Activated T-cell treated with anti-CD3 and anti-CD28 coated beads, Interleukin-2, amount 50 U/mL, for 72 hours (primary cell): Measurements from ENCODE around the gene EPHB1. TPM values are rescaled to one million over a fixed set of nuclear protein-coding genes. Genes with fewer than 3 reads are reported as not detected.

Source experiments
- ATAC-seq, 2 donors: fragments of 150-1000 bp; cut with Tn5 transposase; replicated peaks in 1 of 2; 2 replicates each; pipeline ENCODE4 v1.10.0; 2021; ENCODE audit warnings: moderate library complexity in 2 of 2, mild to moderate bottlenecking in 1 of 2
- DNase-seq, 2 donors: peaks; one replicate each; pipeline ENCODE4 v3.0.0; 2021 to 2022; ENCODE audit warnings: mixed read lengths in 1 of 2
- H3K27ac Mint-ChIP-seq: one replicate; pipeline ENCODE4 v1.8.0; 2022; ENCODE audit warnings: mild to moderate bottlenecking, moderate library complexity, mixed read lengths
- H3K27me3 Mint-ChIP-seq: one replicate; pipeline ENCODE4 v1.8.0; 2022; ENCODE audit warnings: low read depth, mixed read lengths
- H3K36me3 Mint-ChIP-seq, 2 donors: one replicate each; pipeline ENCODE4 v1.8.0; 2022; ENCODE audit warnings: mixed read lengths in 2 of 2, mild to moderate bottlenecking in 1 of 2; ENCODE audit not compliant: insufficient read depth in 2 of 2
- H3K4me1 Mint-ChIP-seq: one replicate; pipeline ENCODE4 v1.8.0; 2022; ENCODE audit warnings: low read depth, mixed read lengths
- H3K4me3 Mint-ChIP-seq, 2 donors: one replicate each; pipeline ENCODE4 v1.8.0; 2022; ENCODE audit warnings: mild to moderate bottlenecking in 2 of 2, mixed read lengths in 2 of 2, moderate library complexity in 2 of 2
- H3K9me3 Mint-ChIP-seq, 2 donors: one replicate each; pipeline ENCODE4 v1.8.0; 2022; ENCODE audit warnings: mixed read lengths in 2 of 2
- total RNA-seq, 2 donors: library from RNA; stranded (reverse); gene quantifications; one replicate each; pipeline ENCODE4 v1.2.3, GENCODE V29; 2022

Gene EPHB1
- total RNA-seq, 2 donors from 2014 or later = 0.43 to 1.3 TPM

GRCh38 chr3:134887536-134887935, 92.5 kb downstream of the EPHB1 start:
- H3K27ac Mint-ChIP-seq = no peak overlapping the region
- peaks cover 2% of the 10 kb centered on the region in 2 donors for H3K9me3 Mint-ChIP-seq
- H3K4me1 Mint-ChIP-seq = peaks cover 7% of the 10 kb centered on the region
- DNase-seq = no peak
- ATAC-seq = no peak
- no peak overlapping the region for H3K4me3 Mint-ChIP-seq
- H3K36me3 Mint-ChIP-seq = no peaks in the 10 kb centered on the region
- no peaks in the 10 kb centered on the region for H3K27me3 Mint-ChIP-seq

- Mint-ChIP-seq H3K27me3 (peaks cover 7% of the 10 kb centered on the region), H3K9me3 (peaks cover 2% of the 10 kb centered on the region in 2 donors), H3K4me1 (no peaks in the 10 kb centered on the region), H3K36me3 (no peaks in the 10 kb centered on the region), H3K27ac (no peak overlapping the region), H3K4me3 (no peak overlapping the region)
- ATAC-seq (no peak), DNase-seq (no peak)
Measured at GRCh38 chr3:134892326-134892725, 97.3 kb downstream of the EPHB1 start.

DNA sequence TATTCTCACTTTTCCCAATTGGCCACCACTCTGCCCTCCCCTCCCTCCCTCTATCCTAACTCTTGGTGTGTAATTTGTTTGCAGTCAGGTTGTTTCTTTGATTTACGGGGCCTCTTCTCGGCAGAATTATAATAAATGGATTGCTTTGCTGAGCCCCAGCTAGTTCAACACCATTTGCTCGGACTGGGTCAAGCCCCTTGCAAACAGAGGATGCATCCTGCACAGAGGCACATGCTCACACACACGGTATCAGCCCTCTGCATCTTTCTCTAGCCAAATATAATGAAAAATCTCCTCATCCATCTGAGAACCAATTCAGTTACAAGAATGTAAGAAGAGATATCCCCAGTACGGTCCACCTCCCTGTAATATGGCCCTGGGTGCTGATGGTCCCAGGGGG, 97.7 kb downstream of the EPHB1 start:
- peaks cover 7% of the 10 kb centered on the region for H3K27me3 Mint-ChIP-seq
- no peak overlapping the region for H3K27ac Mint-ChIP-seq
- no peak for DNase-seq
- peaks cover 2% of the 10 kb centered on the region in 2 donors for H3K9me3 Mint-ChIP-seq
- H3K36me3 Mint-ChIP-seq = no peaks in the 10 kb centered on the region
- no peak overlapping the region for H3K4me3 Mint-ChIP-seq
- H3K4me1 Mint-ChIP-seq = no peaks in the 10 kb centered on the region
- no peak for ATAC-seq

DNA sequence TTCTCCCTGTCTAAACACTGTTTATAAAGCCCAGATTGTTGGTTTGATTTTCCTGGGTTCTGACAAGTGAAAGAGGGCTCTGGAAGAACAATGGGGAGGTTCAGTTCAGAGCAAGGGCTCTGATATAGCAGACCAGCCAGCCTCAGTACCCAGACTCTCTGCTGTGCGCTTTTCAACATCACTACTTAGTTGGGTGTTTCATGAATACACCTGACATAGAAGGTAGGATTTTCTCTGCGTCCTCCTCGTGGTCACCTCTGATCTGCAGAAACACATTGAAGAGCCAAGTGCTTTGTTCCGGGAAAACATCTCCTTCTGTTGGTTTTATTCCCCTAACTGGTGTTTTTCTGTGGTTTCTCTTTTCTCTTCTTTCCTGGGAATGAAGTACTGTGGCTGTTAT, 99.5 kb downstream of the EPHB1 start:
- peaks cover 7% of the 10 kb centered on the region for H3K27me3 Mint-ChIP-seq
- H3K27ac Mint-ChIP-seq = no peak overlapping the region
- no peak for DNase-seq
- no peaks in the 10 kb centered on the region for H3K4me1 Mint-ChIP-seq
- ATAC-seq = no peak
- no peaks in the 10 kb centered on the region for H3K36me3 Mint-ChIP-seq
- no peak overlapping the region for H3K4me3 Mint-ChIP-seq
- H3K9me3 Mint-ChIP-seq = peaks cover 0 to 2% of the 10 kb centered on the region in 2 donors

DNA sequence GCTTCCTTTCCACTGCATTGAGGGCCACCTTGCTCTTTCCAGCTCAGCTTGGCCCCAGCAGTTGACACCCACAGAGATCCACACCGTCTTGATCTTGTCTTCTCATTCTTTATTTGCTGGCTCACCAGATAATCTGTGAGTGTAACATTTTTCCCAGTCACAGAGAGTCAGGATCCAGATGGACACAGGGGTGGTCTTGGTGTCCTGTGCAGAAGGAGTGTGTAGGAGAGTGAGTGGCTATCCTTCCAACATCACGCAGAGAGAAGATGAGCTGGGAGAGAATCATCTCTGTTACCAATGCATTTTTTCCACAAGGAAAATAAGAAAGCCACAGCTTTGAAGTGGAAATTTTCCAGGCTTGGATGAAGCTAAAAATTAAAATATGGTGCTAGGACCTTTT, 100.1 kb downstream of the EPHB1 start:
- H3K9me3 Mint-ChIP-seq = peaks cover 0 to 2% of the 10 kb centered on the region in 2 donors
- DNase-seq (no peak), ATAC-seq (no peak)
- no peaks in the 10 kb centered on the region for H3K4me1 Mint-ChIP-seq
- H3K27me3 Mint-ChIP-seq = peaks cover 7% of the 10 kb centered on the region
- no peak overlapping the region for H3K4me3 Mint-ChIP-seq
- no peaks in the 10 kb centered on the region for H3K36me3 Mint-ChIP-seq
- H3K27ac Mint-ChIP-seq = no peak overlapping the region

DNA sequence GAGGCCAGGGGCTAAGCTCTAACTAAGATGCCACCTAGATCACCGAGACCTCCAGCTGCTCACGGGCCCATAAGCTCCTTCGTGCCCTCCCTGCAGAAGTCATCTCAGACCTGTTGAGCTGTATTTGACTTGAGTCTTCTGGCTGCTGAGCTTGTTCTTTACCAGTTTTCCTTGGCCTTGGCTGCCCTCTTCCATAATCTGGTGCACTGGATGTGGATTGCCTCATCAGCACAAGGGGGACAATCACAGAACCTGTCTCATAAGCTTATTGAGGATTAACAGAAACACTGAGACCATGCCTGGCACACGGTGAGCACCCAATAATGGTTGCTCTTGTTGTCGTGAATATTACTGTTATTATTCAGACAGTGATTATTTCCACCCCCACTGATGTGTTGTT, 101.1 kb downstream of the EPHB1 start:
- Mint-ChIP-seq H3K27ac (no peak overlapping the region), H3K9me3 (peaks cover 0 to 2% of the 10 kb centered on the region in 2 donors), H3K4me1 (no peaks in the 10 kb centered on the region), H3K27me3 (peaks cover 7% of the 10 kb centered on the region), H3K4me3 (no peak overlapping the region), H3K36me3 (no peaks in the 10 kb centered on the region)
- no peak for DNase-seq
- no peak for ATAC-seq

GRCh38 chr3:134896696-134897095, 101.6 kb downstream of the EPHB1 start:
- Mint-ChIP-seq H3K4me3 (no peak overlapping the region), H3K27me3 (peaks cover 12% of the 10 kb centered on the region), H3K4me1 (no peaks in the 10 kb centered on the region), H3K27ac (no peak overlapping the region), H3K36me3 (no peaks in the 10 kb centered on the region), H3K9me3 (peaks cover 0 to 1% of the 10 kb centered on the region in 2 donors)
- DNase-seq = no peak
- ATAC-seq = no peak

DNA sequence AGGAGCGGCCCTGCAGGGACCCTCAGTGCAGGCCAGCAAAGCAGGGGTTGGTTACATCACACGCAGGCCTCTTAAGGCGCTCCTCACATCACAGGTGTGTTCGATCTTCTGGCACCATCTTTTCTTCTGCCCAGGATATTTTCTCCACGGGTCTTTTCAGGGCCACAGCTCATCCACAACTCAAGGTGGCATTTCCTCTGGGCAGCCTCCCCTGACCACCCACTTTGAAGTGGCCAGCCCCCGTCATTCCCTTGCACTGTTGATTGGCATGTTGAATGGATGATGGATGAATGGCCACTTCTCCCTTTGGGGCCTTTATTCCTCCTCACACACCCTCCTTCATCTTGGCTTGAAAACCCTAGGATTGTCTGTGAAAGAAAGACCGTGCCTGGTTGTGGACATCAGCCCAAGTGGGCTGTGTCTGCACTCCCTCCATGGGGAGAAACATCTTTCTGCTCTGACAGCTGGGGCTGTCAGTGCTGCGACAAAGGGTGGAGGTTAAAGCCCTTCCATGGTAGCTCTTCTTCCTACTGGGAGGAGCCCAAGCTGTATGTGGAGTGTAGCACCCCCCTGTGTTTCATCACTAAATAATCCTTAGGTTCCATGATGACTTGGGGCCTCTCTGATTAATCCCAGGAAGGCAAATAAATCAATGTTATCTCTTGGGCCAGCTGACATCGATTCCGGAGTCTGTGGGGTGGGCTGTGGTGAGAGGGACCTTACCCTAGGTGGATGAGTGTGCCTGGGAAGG, 102.5 kb downstream of the EPHB1 start:
- H3K27me3 Mint-ChIP-seq = peaks cover 18% of the 10 kb centered on the region

GRCh38 chr3:134898181-134898754, 103.2 kb downstream of the EPHB1 start:
- DNase-seq = no peak
- Mint-ChIP-seq H3K9me3 (no peaks in the 10 kb centered on the region), H3K27me3 (peaks cover 18% of the 10 kb centered on the region), H3K4me1 (no peaks in the 10 kb centered on the region), H3K27ac (no peak overlapping the region), H3K36me3 (no peaks in the 10 kb centered on the region), H3K4me3 (no peak overlapping the region)
- ATAC-seq = no peak

More for the DNA sequence above, 102.5 kb downstream of the EPHB1 start:
- Mint-ChIP-seq H3K4me3 (no peak overlapping the region), H3K27ac (no peak overlapping the region), H3K4me1 (no peaks in the 10 kb centered on the region), H3K36me3 (no peaks in the 10 kb centered on the region), H3K9me3 (no peaks in the 10 kb centered on the region)
- ATAC-seq (no peak), DNase-seq (no peak)

- Mint-ChIP-seq H3K4me1 (peaks cover 9% of the 10 kb centered on the region), H3K4me3 (no peak overlapping the region), H3K27me3 (peaks cover 18% of the 10 kb centered on the region), H3K9me3 (no peaks in the 10 kb centered on the region), H3K36me3 (no peaks in the 10 kb centered on the region), H3K27ac (no peak overlapping the region)
- DNase-seq (no peak), ATAC-seq (no peak)
Measured at GRCh38 chr3:134899786-134900185, 104.7 kb downstream of the EPHB1 start.

- H3K36me3 Mint-ChIP-seq = no peaks in the 10 kb centered on the region
- H3K4me3 Mint-ChIP-seq = no peak overlapping the region
Measured at GRCh38 chr3:134900482-134900881, 105.4 kb downstream of the EPHB1 start.

DNA sequence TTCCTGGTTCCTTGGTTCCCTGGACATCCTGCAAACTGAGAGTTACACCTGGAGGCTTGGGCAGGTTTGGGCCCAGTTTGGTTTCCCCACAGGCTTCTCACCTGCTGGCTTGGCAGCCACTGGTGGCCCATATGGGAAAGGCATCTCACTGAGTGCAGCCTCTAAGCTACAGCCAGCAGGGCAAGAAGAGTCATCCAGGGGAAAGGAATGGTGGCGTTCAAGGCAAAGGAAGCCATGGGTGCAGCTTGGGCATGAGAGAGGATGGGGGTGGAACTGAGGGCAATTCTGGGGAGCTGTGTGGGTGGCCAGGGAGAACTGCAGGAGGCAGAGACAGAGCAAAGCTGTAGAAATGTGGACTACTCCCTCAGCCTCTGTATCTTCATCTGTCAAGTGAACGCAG, 106.4 kb downstream of the EPHB1 start:
- ATAC-seq = no peak
- Mint-ChIP-seq H3K27me3 (peaks cover 11% of the 10 kb centered on the region), H3K36me3 (no peaks in the 10 kb centered on the region), H3K9me3 (no peaks in the 10 kb centered on the region), H3K4me1 (peaks cover 11% of the 10 kb centered on the region), H3K27ac (no peak overlapping the region), H3K4me3 (no peak overlapping the region)
- no peak for DNase-seq

More at GRCh38 chr3:134900482-134900881, 105.4 kb downstream of the EPHB1 start:
- Mint-ChIP-seq H3K9me3 (no peaks in the 10 kb centered on the region), H3K27ac (no peak overlapping the region), H3K27me3 (peaks cover 12% of the 10 kb centered on the region), H3K4me1 (peaks cover 11% of the 10 kb centered on the region)
- DNase-seq (no peak), ATAC-seq (no peak)

GRCh38 chr3:134903837-134904236, 108.8 kb downstream of the EPHB1 start:
- H3K9me3 Mint-ChIP-seq = no peaks in the 10 kb centered on the region
- H3K27ac Mint-ChIP-seq = no peak overlapping the region
- H3K4me1 Mint-ChIP-seq = peaks cover 11% of the 10 kb centered on the region
- no peak overlapping the region for H3K4me3 Mint-ChIP-seq
- peak; percentile 20 to 25 for ATAC-seq
- no peak for DNase-seq
- H3K27me3 Mint-ChIP-seq = peaks cover 11% of the 10 kb centered on the region
- H3K36me3 Mint-ChIP-seq = no peaks in the 10 kb centered on the region
